ENCODE results near the gene ZNF444.
"Not testable (repeated sequence)": the region's sequence is repeated elsewhere in the genome, so short reads cannot be mapped to it uniquely, and the experiment has no call there.

The ZNF444 gene

DNA sequence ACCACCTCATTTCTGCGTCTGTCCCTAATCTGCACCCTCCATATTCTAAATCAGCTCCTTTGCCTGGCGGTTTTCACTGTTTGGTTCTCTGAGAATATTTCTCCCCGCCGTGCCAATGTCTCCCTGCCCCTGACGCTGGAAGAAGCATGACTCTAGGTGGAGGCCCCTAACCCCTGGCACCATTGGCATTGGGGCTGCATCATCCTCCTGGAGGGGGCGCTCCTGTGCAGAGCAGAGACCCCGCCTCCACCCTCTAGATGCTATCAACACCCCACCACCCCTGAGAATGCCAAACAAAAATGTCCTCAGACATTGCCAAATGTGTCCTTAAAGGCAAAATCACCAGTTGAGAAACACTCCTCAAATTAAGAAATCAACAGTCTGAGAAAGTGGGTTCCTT is 50.0 kb downstream of the ZNF444 start:
- no peak for DNase-seq

DNA sequence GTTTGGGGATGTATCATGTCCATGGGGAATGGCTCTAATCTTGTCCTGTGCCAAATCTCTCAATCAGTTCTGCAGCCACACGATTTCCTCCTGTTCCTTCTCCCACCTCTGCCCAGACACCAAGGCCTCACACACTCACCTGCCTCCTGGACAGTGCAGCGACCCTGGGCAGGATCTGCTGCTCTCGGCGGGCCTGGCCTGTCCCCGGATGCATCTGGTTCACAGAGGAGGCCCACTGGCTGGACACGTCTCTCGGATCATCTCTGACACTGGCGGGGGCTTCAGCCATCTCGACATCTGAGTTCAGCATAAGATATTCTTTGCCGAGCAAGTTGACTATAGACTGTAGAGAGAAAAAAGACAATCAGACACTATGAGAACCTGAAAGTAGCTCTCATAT is 50.6 kb downstream of the ZNF444 start:
- no peak for DNase-seq

DNA sequence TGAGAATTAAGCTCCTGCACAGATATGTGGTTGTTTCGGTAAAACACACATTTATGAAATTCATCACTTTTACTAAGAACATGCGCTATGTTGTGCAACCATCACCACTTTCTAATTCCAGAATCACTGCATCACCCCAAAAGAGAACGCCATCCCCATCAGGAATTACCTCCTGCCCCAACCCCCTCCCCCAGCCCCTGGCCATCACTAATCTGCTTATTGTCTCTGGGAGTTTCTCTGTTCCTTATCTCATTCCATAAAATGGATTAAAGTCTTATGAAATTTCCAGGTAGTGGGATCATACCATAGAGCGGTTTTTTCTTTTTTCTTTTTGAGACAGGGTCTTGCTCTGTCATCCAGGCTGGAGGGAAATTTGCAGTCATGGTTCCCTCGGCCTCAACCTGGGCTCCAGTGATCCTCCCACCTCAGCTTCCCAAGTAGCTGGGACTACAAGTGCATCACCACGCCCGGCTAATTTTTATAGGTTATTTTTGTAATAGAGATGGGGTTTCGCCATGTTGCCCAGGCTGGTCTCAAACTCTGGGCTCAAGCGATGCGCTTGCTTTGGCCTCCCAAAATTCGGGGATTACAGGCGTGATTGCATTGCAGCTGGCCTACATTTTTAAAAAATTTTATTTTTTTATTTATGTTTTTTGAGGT is 53.0 kb downstream of the ZNF444 start:
- no peak for DNase-seq

DNA sequence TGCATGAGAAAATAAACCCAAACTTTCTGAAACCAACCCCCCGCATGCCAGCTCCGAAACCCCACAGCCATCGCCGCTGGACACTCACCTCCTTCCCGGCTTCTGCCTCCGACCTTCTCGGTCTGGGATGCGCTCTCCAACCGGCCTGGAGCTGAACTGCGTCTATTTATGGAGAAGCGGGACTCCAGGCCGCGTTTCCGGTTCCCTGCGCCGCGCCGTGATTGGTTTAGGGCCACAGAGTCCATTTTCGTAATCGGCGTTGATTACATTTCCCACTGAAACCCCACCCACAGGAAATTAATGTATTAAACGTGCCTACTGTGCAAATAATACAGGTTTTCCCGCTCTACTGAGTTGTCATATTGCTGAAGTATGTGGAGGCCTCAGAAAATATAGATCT is 56.6 kb downstream of the ZNF444 start, which contains the start of gene ZSCAN5B:
Gene ZSCAN5B, minus strand, starts transcription at position 138 of the 400 bp plus-strand sequence. CDS start 4,731 bp downstream, outside the sequence.
- not testable (repeated sequence) for DNase-seq

DNA sequence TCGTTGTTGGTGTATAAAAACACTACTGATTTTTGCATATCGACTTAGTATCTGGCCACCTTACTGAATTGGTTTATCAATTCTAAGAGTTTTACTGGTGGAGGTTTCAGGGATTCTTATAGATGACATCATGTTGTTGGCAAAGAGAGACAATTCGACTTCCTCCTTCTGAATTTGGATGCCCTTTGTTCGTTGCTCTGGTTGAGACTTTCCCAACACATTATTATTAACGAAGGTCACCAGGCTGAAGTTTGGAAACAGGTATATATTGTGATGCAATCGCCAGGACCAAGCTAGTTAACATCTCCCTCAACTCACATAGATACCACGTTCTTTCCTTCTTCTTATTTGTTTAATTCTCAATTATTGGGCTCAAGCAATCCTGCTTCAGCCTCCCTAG is 58.6 kb downstream of the ZNF444 start:
- no peak for DNase-seq

DNA sequence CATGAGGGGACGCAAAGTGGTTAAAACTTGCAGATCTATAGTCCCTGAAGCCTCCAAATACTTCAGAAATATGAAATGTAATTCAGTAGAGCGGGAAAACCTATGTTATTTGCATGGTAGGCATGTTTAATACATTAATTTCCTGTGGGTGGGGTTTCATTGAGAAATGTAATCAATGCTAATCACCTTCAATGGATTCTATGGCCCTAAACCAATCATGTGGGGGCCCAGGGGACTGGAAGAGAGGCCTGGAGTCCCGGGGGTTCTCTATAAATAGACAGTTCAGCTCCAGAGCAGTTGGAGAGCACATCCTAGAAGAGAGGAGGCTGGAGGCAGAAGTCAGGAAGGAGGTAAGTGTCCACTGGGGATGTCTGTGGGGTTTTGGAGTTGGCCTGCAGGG is 60.9 kb downstream of the ZNF444 start, which contains the start of gene ZSCAN5C:
Gene ZSCAN5C, plus strand, starts transcription at position 301 of the 400 bp plus-strand sequence. CDS start 3,641 bp downstream, outside the sequence.
- DNase-seq, result no peak

DNA sequence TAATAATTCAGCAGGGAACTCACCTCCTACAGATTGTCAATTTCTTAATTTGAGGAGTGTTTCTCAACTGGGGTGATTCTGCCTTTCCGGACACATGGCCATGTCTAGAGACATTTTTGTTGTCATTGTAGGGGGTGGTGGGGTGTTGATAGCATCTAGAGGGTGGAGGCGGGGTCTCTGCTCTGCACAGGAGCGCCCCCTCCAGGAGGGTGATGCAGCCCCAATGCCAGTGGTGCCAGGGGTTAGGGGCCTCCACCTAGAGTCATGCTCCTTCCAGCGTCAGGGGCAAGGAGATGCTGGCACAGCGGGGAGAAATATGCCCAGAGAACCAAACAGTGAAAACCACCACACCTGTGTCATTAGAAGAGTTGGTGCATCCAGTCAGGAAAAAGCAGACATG is 66.5 kb downstream of the ZNF444 start:
- not testable (repeated sequence) for DNase-seq

DNA sequence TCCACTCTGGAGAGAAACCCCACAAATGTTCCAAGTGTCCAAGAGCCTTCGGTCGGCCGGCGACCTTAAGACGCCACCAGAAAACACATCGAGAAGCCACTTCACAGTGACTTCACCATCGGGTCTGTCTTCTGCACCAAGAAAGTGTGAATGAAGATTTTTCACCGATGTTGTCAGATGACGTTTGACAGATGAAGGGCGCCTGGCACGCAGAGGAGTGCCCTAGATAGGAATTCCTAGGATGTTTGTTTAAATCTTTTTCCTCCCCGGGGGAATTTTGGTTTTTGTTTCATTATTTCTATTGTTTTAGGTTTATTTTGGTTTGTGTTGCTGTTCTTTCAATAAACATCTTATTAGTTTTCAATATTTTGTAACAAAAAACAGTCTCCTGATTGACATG is 68.0 kb downstream of the ZNF444 start:
- no peak for DNase-seq

DNA sequence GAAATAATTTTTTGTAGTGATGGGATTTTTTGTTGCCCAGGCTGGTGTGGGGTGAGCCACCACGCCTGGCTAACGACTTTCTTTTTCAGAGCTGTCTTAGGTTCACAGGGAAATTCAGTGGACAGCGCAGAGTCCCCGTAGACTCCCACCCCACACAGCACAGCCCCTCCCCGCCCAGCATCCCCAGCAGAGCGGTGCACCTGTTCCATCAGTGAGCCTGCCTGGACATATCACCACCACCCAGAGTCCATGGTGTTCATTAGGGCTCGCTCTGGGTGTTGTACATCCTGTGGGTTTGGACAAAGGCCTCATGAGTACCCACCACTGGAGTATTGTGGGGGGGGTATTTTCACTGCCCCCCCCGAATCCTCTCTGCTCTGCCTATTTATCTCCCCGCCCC is 68.9 kb downstream of the ZNF444 start:
- not testable (repeated sequence) for DNase-seq

Data from stimulated activated CD4-positive, alpha-beta T cell treated with anti-CD3 and anti-CD28 coated beads, Interleukin-15, amount 100 ng/mL, for 24 hours (primary cell).